Vagina (tissue), 2 donors: ENCODE results near the gene ELMOD2.

Source experiments
- CTCF ChIP-seq, 3 experiments: fragments of 450-650 bp in 2 of 3; fragments of 200-600 bp in 1 of 3; sonication (generic) in 1 of 3; IDR thresholded peaks; one replicate each; pipeline ENCODE4 v1.5.1; 2017 to 2019; ENCODE audit warnings: antibody characterized with exemption in 3 of 3, mild to moderate bottlenecking in 2 of 3, moderate library complexity in 2 of 3
- POLR2A ChIP-seq, 2 donors: fragments of 450-650 bp; IDR thresholded peaks; one replicate each; pipeline ENCODE4 v1.6.1; 2017; ENCODE audit warnings: antibody characterized with exemption in 2 of 2, mild to moderate bottlenecking in 2 of 2, moderate library complexity in 2 of 2
- POLR2AphosphoS5 ChIP-seq, 2 donors: sonication (generic); formaldehyde crosslinking; IDR thresholded peaks; one replicate each; pipeline ENCODE4 v1.9.0; 2017; ENCODE audit warnings: antibody characterized with exemption in 2 of 2, mild to moderate bottlenecking in 2 of 2, low read depth in 1 of 2; ENCODE audit not compliant: insufficient read depth in 1 of 2

GRCh38 chr4:140581078-140581477, 57.1 kb downstream of the ELMOD2 start:
- TF ChIP-seq CTCF (IDR thresholded peaks at IDR 0.05) = no peak
- TF ChIP-seq POLR2A (IDR thresholded peaks at IDR 0.05) = no peak
- no peak for TF ChIP-seq POLR2AphosphoS5 (IDR thresholded peaks at IDR 0.05; ENCODE audit: insufficient read depth in 1 of 2, low read depth in 1 of 2)
